Measurements from ENCODE around the gene GRM1.

GRCh38 chr6:146426516-146426915 lies 397.7 kb downstream of the GRM1 start:
- TF ChIP-seq, protein P1, sequence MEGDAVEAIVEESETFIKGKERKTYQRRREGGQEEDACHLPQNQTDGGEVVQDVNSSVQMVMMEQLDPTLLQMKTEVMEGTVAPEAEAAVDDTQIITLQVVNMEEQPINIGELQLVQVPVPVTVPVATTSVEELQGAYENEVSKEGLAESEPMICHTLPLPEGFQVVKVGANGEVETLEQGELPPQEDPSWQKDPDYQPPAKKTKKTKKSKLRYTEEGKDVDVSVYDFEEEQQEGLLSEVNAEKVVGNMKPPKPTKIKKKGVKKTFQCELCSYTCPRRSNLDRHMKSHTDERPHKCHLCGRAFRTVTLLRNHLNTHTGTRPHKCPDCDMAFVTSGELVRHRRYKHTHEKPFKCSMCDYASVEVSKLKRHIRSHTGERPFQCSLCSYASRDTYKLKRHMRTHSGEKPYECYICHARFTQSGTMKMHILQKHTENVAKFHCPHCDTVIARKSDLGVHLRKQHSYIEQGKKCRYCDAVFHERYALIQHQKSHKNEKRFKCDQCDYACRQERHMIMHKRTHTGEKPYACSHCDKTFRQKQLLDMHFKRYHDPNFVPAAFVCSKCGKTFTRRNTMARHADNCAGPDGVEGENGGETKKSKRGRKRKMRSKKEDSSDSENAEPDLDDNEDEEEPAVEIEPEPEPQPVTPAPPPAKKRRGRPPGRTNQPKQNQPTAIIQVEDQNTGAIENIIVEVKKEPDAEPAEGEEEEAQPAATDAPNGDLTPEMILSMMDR (conservative IDR thresholded peaks at IDR 0.05), result no peak
- TF ChIP-seq ZFX (IDR thresholded peaks at IDR 0.05), result no peak

Data from C4-2B (cell line).